HG03520 (cell line): Measurements from ENCODE around the gene CITED2.

ENCODE experiments used
- ATAC-seq: cut with Tn5 transposase; IDR thresholded peaks from one replicate; pipeline ENCODE4 v1.9.1; 2021; ENCODE audit warnings: mild to moderate bottlenecking, moderate library complexity; ENCODE audit not compliant: unreplicated experiment

The CITED2 gene

GRCh38 chr6:139334806-139335446 is 39.5 kb downstream of the CITED2 start:
- no peak for ATAC-seq

- ATAC-seq = no peak
Observed at GRCh38 chr6:139330826-139331500, 43.5 kb downstream of the CITED2 start.

GRCh38 chr6:139330306-139330705 is 44.1 kb downstream of the CITED2 start:
- no peak for ATAC-seq

GRCh38 chr6:139329224-139329623 is 45.2 kb downstream of the CITED2 start:
- no peak for ATAC-seq

GRCh38 chr6:139327038-139327437 is 47.4 kb downstream of the CITED2 start:
- peak; percentile 46 for ATAC-seq

GRCh38 chr6:139325686-139326085 is 48.8 kb downstream of the CITED2 start:
- ATAC-seq = no peak

- peak; percentile 40 for ATAC-seq
Observed at GRCh38 chr6:139325125-139325524, 49.3 kb downstream of the CITED2 start.

GRCh38 chr6:139324301-139324555 is 50.2 kb downstream of the CITED2 start:
- no peak for ATAC-seq

GRCh38 chr6:139323511-139324300 is 50.7 kb downstream of the CITED2 start:
- ATAC-seq = no peak
